MCF 10A (cell line): ENCODE results near the gene TUNAR. TPM values are rescaled to one million over a fixed set of nuclear protein-coding genes. Genes with fewer than 3 reads are reported as not detected.
A peak's percentile ranks its signal among the peaks of the same experiment; 100 is the strongest.

Source experiments
- BruUV-seq: library from RNA; stranded (reverse); fragments of 400-500 nt; replicated peaks from 2 replicates; lab custom pipeline; 2021; lab: Mats Ljungman, UMichigan
- CTCF ChIA-PET: fragments of 300-600 bp; sonication (Branson Sonifier 250); formaldehyde crosslinking; extraction: SDS; loops from one replicate; lab custom pipeline; 2021; ENCODE audit warnings: antibody characterized with exemption, inconsistent platforms; lab: Yijun Ruan, JAX
- POLR2A ChIA-PET: fragments of 300-600, 350-650 bp; sonication (Branson Sonifier 250); formaldehyde crosslinking; extraction: SDS; loops from one replicate; lab custom pipeline; 2020; ENCODE audit warnings: antibody characterized with exemption, inconsistent platforms; lab: Yijun Ruan, JAX
- DNase-seq: peaks from one replicate; pipeline ENCODE4 v3.0.0-alpha.2; 2018; ENCODE audit not compliant: unreplicated experiment
- H3K27ac Mint-ChIP-seq: one replicate; pipeline ENCODE4 v1.8.0; 2022; ENCODE audit warnings: mild to moderate bottlenecking, low read depth, mixed read lengths; ENCODE audit not compliant: unreplicated experiment
- H3K27me3 Mint-ChIP-seq: one replicate; pipeline ENCODE4 v1.8.0; 2022; ENCODE audit warnings: mixed read lengths; ENCODE audit not compliant: insufficient read depth, unreplicated experiment
- H3K36me3 Mint-ChIP-seq: one replicate; pipeline ENCODE4 v1.8.0; 2022; ENCODE audit warnings: mild to moderate bottlenecking, moderate library complexity, mixed read lengths; ENCODE audit not compliant: insufficient read depth, unreplicated experiment
- H3K4me1 Mint-ChIP-seq: one replicate; pipeline ENCODE4 v1.8.0; 2022; ENCODE audit warnings: mixed read lengths; ENCODE audit not compliant: insufficient read depth, unreplicated experiment
- H3K4me3 Mint-ChIP-seq: one replicate; pipeline ENCODE4 v1.8.0; 2022; ENCODE audit warnings: mild to moderate bottlenecking, moderate library complexity, mixed read lengths; ENCODE audit not compliant: unreplicated experiment
- H3K9me3 Mint-ChIP-seq: one replicate; pipeline ENCODE4 v1.8.0; 2022; ENCODE audit warnings: mixed read lengths; ENCODE audit not compliant: unreplicated experiment
- CTCF ChIP-seq: fragments of 200-600 bp; IDR thresholded peaks from one replicate; pipeline ENCODE4 v1.8.0; 2022; ENCODE audit warnings: antibody characterized with exemption, mild to moderate bottlenecking; ENCODE audit not compliant: unreplicated experiment
- intact Hi-C: fragments of 100-400 bp; cut with micrococcal nuclease; formaldehyde crosslinking; loops from 2 replicates; pipeline ENCODE4 v1.14.1; 2022
- total RNA-seq: library from RNA; stranded (reverse); gene quantifications from 2 replicates; pipeline ENCODE4 v1.2.3, GENCODE V29; 2022

TUNAR gene
- total RNA-seq, 1 experiment from 2014 or later = not detected

GRCh38 chr14:95896498-95897135 is 20.0 kb downstream of the TUNAR start:
- Mint-ChIP-seq H3K9me3 (no peaks in the 10 kb centered on the region), H3K4me1 (peaks cover 21% of the 10 kb centered on the region), H3K4me3 (no peak overlapping the region), H3K27me3 (peaks cover 79% of the 10 kb centered on the region), H3K36me3 (no peaks in the 10 kb centered on the region), H3K27ac (no peak overlapping the region)
- DNase-seq = no peak
- no TSS peak for BruUV-seq
- POLR2A ChIA-PET = no interaction called here
- CTCF ChIA-PET = interaction anchor here (0.5 to 1.1 kb wide), 3 partner anchors 14 to 129 kb away, joined by 3 read pairs; no protein-coding TSS in a partner anchor
- TF ChIP-seq CTCF = no peak
- intact Hi-C loops = no loop called here

- peaks cover 86% of the 10 kb centered on the region for H3K27me3 Mint-ChIP-seq
- no peaks in the 10 kb centered on the region for H3K9me3 Mint-ChIP-seq
- H3K27ac Mint-ChIP-seq = no peak overlapping the region
- intact Hi-C loops = no loop called here
- CTCF ChIA-PET = interaction anchor here (0.5 kb wide), 1 partner anchor 102 kb away, joined by 3 read pairs; no protein-coding TSS in a partner anchor
- no peak overlapping the region for H3K4me3 Mint-ChIP-seq
- POLR2A ChIA-PET = no interaction called here
- no peaks in the 10 kb centered on the region for H3K36me3 Mint-ChIP-seq
- DNase-seq = no peak
- no peak for TF ChIP-seq CTCF
- peaks cover 16% of the 10 kb centered on the region for H3K4me1 Mint-ChIP-seq
- BruUV-seq = no TSS peak
Measured at GRCh38 chr14:95897280-95897679, 20.6 kb downstream of the TUNAR start.

- intact Hi-C loops = no loop called here
- no peaks in the 10 kb centered on the region for H3K9me3 Mint-ChIP-seq
- CTCF ChIA-PET = interaction anchor here (0.6 to 0.9 kb wide), 2 partner anchors 13 to 842 kb away, joined by 3 read pairs; no protein-coding TSS in a partner anchor
- no peaks in the 10 kb centered on the region for H3K36me3 Mint-ChIP-seq
- POLR2A ChIA-PET = no interaction called here
- H3K27me3 Mint-ChIP-seq = peaks cover 76% of the 10 kb centered on the region
- peak; percentile 32 for DNase-seq
- no TSS peak for BruUV-seq
- no peak overlapping the region for H3K4me3 Mint-ChIP-seq
- peaks cover 5% of the 10 kb centered on the region for H3K4me1 Mint-ChIP-seq
- no peak for TF ChIP-seq CTCF
- H3K27ac Mint-ChIP-seq = no peak overlapping the region
Measured at GRCh38 chr14:95901054-95901453, 24.4 kb downstream of the TUNAR start.

- intact Hi-C loops = no loop called here
- POLR2A ChIA-PET = no interaction called here
- H3K27me3 Mint-ChIP-seq = peaks cover 74% of the 10 kb centered on the region
- no TSS peak for BruUV-seq
- H3K36me3 Mint-ChIP-seq = no peaks in the 10 kb centered on the region
- CTCF ChIA-PET = no interaction called here
- no peak for DNase-seq
- peaks cover 11% of the 10 kb centered on the region for H3K4me1 Mint-ChIP-seq
- no peak for TF ChIP-seq CTCF
- no peak overlapping the region for H3K4me3 Mint-ChIP-seq
- H3K9me3 Mint-ChIP-seq = no peaks in the 10 kb centered on the region
- H3K27ac Mint-ChIP-seq = no peak overlapping the region
Measured at GRCh38 chr14:95902273-95902826, 25.7 kb downstream of the TUNAR start.
